ENCODE measurements around the gene BLOC1S5.

Gene BLOC1S5

DNA sequence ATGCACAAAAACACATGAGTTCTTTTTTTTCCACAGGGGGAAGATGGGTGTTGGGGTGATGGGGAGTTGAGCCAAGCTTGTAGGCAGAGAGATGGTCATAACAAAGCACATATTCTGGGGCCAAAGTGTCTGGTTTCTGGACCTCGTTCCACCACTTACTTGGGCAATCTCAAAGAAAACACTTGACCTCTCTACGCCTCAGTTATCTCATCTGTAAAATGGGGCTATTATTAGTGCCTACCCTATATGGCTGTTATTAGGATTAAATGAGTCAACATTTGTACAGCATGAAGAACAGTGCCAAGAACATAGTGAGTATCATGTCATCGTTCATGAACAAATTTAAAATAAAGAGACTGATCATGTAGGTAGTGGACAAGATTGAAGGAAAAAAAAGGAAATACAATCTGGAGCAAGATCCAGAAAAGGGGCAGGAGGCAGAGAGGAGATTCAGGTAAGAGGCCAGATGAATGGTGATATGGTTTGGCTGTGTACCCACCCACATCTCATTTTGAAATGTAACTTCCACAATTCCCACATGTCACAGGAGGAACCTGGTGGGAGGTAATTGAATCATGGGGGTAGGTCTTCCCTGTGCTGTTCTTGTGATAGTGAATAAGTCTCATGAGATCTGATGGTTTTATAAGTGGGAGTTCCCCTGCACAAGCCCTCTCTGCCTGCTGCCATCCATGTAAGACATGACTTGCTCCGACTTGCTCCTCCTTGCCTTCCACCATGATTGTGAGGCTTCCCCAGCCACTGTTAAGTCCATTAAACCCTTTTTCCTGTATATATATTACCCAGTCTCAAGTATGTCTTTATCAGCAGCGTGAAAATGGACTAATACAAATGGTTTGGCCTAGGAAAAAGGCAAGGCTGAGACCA lies 23.9 kb upstream of the BLOC1S5 start:
- TF ChIP-seq EZH2phosphoT487 (IDR thresholded peaks at IDR 0.05; ENCODE audit: low read length) (no peak), EZH2 (optimal IDR thresholded peaks at IDR 0.05; ENCODE audit: low read depth, low read length) (no peak)
- TF ChIP-seq, protein P1, sequence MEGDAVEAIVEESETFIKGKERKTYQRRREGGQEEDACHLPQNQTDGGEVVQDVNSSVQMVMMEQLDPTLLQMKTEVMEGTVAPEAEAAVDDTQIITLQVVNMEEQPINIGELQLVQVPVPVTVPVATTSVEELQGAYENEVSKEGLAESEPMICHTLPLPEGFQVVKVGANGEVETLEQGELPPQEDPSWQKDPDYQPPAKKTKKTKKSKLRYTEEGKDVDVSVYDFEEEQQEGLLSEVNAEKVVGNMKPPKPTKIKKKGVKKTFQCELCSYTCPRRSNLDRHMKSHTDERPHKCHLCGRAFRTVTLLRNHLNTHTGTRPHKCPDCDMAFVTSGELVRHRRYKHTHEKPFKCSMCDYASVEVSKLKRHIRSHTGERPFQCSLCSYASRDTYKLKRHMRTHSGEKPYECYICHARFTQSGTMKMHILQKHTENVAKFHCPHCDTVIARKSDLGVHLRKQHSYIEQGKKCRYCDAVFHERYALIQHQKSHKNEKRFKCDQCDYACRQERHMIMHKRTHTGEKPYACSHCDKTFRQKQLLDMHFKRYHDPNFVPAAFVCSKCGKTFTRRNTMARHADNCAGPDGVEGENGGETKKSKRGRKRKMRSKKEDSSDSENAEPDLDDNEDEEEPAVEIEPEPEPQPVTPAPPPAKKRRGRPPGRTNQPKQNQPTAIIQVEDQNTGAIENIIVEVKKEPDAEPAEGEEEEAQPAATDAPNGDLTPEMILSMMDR (IDR thresholded peaks at IDR 0.05; ENCODE audit: low read length) = no peak
- Histone ChIP-seq H3F3A (ENCODE audit: insufficient read depth, low read length) (no peaks in the 10 kb centered on the region), H3K79me2 (ENCODE audit: low read length) (peaks cover 41% of the 10 kb centered on the region), H3K27ac (ENCODE audit: low read length) (no peak overlapping the region), H2AFZ (ENCODE audit: low read length) (no peak overlapping the region), H3K36me3 (replicated peaks; ENCODE audit: insufficient read depth, low read length) (peaks cover 6% of the 10 kb centered on the region; the same call in 1 of the 2 replicates), H3K9me2 (replicated peaks; ENCODE audit: insufficient read depth, low read length) (no peaks in the 10 kb centered on the region), H3K27me3 (replicated peaks; ENCODE audit: insufficient read depth, low read length) (no peaks in the 10 kb centered on the region), H3K9ac (ENCODE audit: low read length) (no peak overlapping the region), H4K20me1 (ENCODE audit: insufficient read depth, low read length) (no peaks in the 10 kb centered on the region), H3K4me3 (ENCODE audit: low read length) (no peak overlapping the region), H3K9me3 (replicated peaks; ENCODE audit: insufficient read depth, low read length) (no peaks in the 10 kb centered on the region), H3K4me1 (ENCODE audit: low read length) (no peaks in the 10 kb centered on the region), H3K4me2 (ENCODE audit: low read depth, low read length) (no peak overlapping the region)
- DNase-seq = no peak

DNA sequence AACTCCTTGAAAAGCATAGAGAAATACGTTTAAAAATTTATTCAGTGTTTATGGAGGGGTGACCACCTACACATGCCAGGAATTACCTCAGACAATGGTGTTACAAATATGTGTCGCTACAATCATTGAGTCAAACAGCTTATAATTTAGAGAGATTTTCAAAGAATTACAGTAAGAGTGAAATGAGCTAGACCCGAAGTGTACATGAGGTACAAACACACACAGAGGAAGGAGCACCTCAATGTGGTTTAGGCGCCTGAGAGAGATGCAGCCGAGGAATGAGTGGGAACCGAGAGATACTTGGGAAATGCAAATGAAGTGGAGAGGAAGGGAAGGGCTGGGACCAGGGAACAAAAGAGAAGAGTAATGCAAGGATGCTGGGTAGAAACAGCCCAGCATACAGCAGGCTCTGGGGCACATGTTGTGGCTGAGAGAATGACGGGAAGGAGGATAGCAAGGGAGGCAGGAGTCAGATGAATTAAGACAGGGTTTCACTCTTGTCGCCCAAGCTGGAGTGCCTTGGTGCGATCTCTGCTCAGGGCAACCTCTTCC lies 22.6 kb upstream of the BLOC1S5 start:
- Histone ChIP-seq H3K4me1 (ENCODE audit: low read length) (no peaks in the 10 kb centered on the region), H3K9me2 (replicated peaks; ENCODE audit: insufficient read depth, low read length) (no peaks in the 10 kb centered on the region), H2AFZ (ENCODE audit: low read length) (no peak overlapping the region), H3K36me3 (replicated peaks; ENCODE audit: insufficient read depth, low read length) (peaks cover 2% of the 10 kb centered on the region; the same call in 1 of the 2 replicates), H3K4me3 (ENCODE audit: low read length) (no peak overlapping the region), H4K20me1 (ENCODE audit: insufficient read depth, low read length) (no peaks in the 10 kb centered on the region), H3K4me2 (ENCODE audit: low read depth, low read length) (no peak overlapping the region), H3F3A (ENCODE audit: insufficient read depth, low read length) (no peaks in the 10 kb centered on the region), H3K9ac (ENCODE audit: low read length) (no peak overlapping the region), H3K79me2 (ENCODE audit: low read length) (peaks cover 32% of the 10 kb centered on the region), H3K9me3 (replicated peaks; ENCODE audit: insufficient read depth, low read length) (no peaks in the 10 kb centered on the region), H3K27me3 (replicated peaks; ENCODE audit: insufficient read depth, low read length) (no peaks in the 10 kb centered on the region), H3K27ac (ENCODE audit: low read length) (no peak overlapping the region)
- DNase-seq = no peak
- TF ChIP-seq, protein P1 (IDR thresholded peaks at IDR 0.05; ENCODE audit: low read length) = no peak
- TF ChIP-seq EZH2 (optimal IDR thresholded peaks at IDR 0.05; ENCODE audit: low read depth, low read length) (no peak), EZH2phosphoT487 (IDR thresholded peaks at IDR 0.05; ENCODE audit: low read length) (no peak)

DNA sequence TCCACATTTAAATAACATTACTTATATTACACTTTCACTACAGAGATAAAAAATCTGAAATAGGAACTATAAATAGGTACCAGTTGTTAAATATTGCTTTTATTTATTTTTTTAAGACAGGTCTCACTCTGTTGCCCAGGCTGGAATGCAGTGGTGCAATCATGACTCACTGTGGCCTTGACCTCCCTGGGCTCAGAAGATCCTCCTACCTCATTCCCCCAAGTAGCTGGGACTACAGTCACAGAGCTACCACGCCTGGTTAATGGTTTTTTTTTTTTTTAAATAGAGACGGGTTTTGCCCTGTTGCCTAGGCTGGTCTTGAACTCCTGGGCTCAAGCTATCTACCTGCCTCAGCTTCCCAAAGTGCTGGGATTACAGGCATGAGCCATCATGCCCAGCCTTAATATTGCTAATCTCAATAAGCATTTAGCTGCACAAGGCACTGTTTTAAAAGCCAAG lies 20.9 kb upstream of the BLOC1S5 start:
- Histone ChIP-seq H4K20me1 (ENCODE audit: insufficient read depth, low read length) (no peaks in the 10 kb centered on the region), H3K9ac (ENCODE audit: low read length) (no peak overlapping the region), H3K36me3 (replicated peaks; ENCODE audit: insufficient read depth, low read length) (peaks cover 4% of the 10 kb centered on the region; the same call in 1 of the 2 replicates), H3K9me3 (replicated peaks; ENCODE audit: insufficient read depth, low read length) (no peaks in the 10 kb centered on the region), H3K27me3 (replicated peaks; ENCODE audit: insufficient read depth, low read length) (no peaks in the 10 kb centered on the region), H3F3A (ENCODE audit: insufficient read depth, low read length) (no peaks in the 10 kb centered on the region), H3K79me2 (ENCODE audit: low read length) (peaks cover 22% of the 10 kb centered on the region), H3K4me2 (ENCODE audit: low read depth, low read length) (no peak overlapping the region), H2AFZ (ENCODE audit: low read length) (no peak overlapping the region), H3K27ac (ENCODE audit: low read length) (no peak overlapping the region), H3K4me1 (ENCODE audit: low read length) (no peaks in the 10 kb centered on the region), H3K4me3 (ENCODE audit: low read length) (no peak overlapping the region), H3K9me2 (replicated peaks; ENCODE audit: insufficient read depth, low read length) (no peaks in the 10 kb centered on the region)
- no peak for DNase-seq
- no peak for TF ChIP-seq EZH2 (optimal IDR thresholded peaks at IDR 0.05; ENCODE audit: low read depth, low read length)
- TF ChIP-seq, protein P1 (IDR thresholded peaks at IDR 0.05; ENCODE audit: low read length) = no peak
- no peak for TF ChIP-seq EZH2phosphoT487 (IDR thresholded peaks at IDR 0.05; ENCODE audit: low read length)
